IMR-90 (cell line): ENCODE measurements around the gene TCF12. TPM values are rescaled to one million over a fixed set of nuclear protein-coding genes. Genes with fewer than 3 reads are reported as not detected.

ENCODE experiments used
- ATAC-seq: fragments of 200-7000 bp; cut with Tn5 transposase; 2 replicates; pipeline ENCODE4 v1.9.1; 2020; ENCODE audit warnings: low read depth, mild to moderate bottlenecking, moderate library complexity
- BruUV-seq: library from RNA; stranded (reverse); fragments of 400-500 nt; replicated peaks from 2 replicates; lab custom pipeline; 2021; lab: Mats Ljungman, UMichigan
- CTCF ChIA-PET: fragments of 300-600 bp; formaldehyde crosslinking; extraction: SDS; loops from one replicate; lab custom pipeline; 2021; ENCODE audit warnings: antibody characterized with exemption; lab: Yijun Ruan, JAX
- POLR2A ChIA-PET: fragments of 300-600 bp; sonication (Branson Sonifier 250); formaldehyde crosslinking; loops from one replicate; lab custom pipeline; 2022; ENCODE audit warnings: antibody characterized with exemption; ENCODE audit not compliant: unreplicated experiment; lab: Charles Lee
- DNase-seq: peaks from one replicate; pipeline ENCODE4 v3.0.0; 2013
- H2AFZ ChIP-seq: replicated peaks from 2 replicates; pipeline ENCODE3; 2013; ENCODE audit warnings: low read length, mild to moderate bottlenecking; ENCODE audit not compliant: poor library complexity
- H2AK5ac ChIP-seq: 2 replicates; pipeline ENCODE4 v1.6.1; 2013; ENCODE audit warnings: low read depth, low read length, inconsistent platforms
- H2AK9ac ChIP-seq: replicated peaks from 2 replicates; pipeline ENCODE3; 2013; ENCODE audit warnings: mild to moderate bottlenecking, low read depth, low read length, moderate library complexity; ENCODE audit not compliant: poor library complexity
- H2BK120ac ChIP-seq: 2 replicates; pipeline ENCODE4 v1.6.1; 2013; ENCODE audit warnings: low read depth, low read length, inconsistent platforms
- H2BK15ac ChIP-seq: 3 replicates; pipeline ENCODE4 v1.6.1; 2013; ENCODE audit warnings: low read depth, low read length, inconsistent platforms
- H2BK20ac ChIP-seq: 2 replicates; pipeline ENCODE4 v1.6.1; 2013; ENCODE audit warnings: low read depth, mild to moderate bottlenecking, inconsistent platforms, low read length, moderate library complexity
- H2BK5ac ChIP-seq: 2 replicates; pipeline ENCODE4 v1.6.1; 2013; ENCODE audit warnings: mild to moderate bottlenecking, low read depth, low read length, inconsistent platforms; ENCODE audit not compliant: poor library complexity, severe bottlenecking
- H3K14ac ChIP-seq: replicated peaks from 2 replicates; pipeline ENCODE4 v1.6.1; 2013; ENCODE audit warnings: low read depth, low read length, inconsistent platforms
- H3K18ac ChIP-seq: 2 replicates; pipeline ENCODE4 v1.6.1; 2013; ENCODE audit warnings: low read depth, low read length, control low read depth
- H3K23ac ChIP-seq: 2 replicates; pipeline ENCODE4 v1.6.1; 2013; ENCODE audit warnings: low read depth, low read length, inconsistent platforms
- H3K27ac ChIP-seq: 2 replicates; pipeline ENCODE4 v1.5.1; 2013; ENCODE audit warnings: mild to moderate bottlenecking, control low read depth, low read length; ENCODE audit not compliant: insufficient read depth
- H3K27me3 ChIP-seq: 2 replicates; pipeline ENCODE4 v1.6.1; 2013; ENCODE audit warnings: low read length; ENCODE audit not compliant: control insufficient read depth, insufficient read depth
- H3K36me3 ChIP-seq: 2 replicates; pipeline ENCODE4 v1.6.1; 2013; ENCODE audit warnings: low read length, mixed read lengths; ENCODE audit not compliant: control insufficient read depth, insufficient read depth
- H3K4ac ChIP-seq: 2 replicates; pipeline ENCODE4 v1.6.1; 2013; ENCODE audit warnings: low read depth, low read length, inconsistent platforms
- H3K4me1 ChIP-seq: 2 replicates; pipeline ENCODE4 v1.6.1; 2013; ENCODE audit warnings: low read length, mixed read lengths; ENCODE audit not compliant: control insufficient read depth, insufficient read depth
- H3K4me2 ChIP-seq: 2 replicates; pipeline ENCODE4 v1.6.1; 2013; ENCODE audit warnings: low read depth, mild to moderate bottlenecking, control low read depth, low read length, moderate library complexity
- H3K4me3 ChIP-seq: 2 replicates; pipeline ENCODE4 v1.5.1; 2013; ENCODE audit warnings: low read depth, mild to moderate bottlenecking, control low read depth, low read length, moderate library complexity; ENCODE audit not compliant: insufficient read depth
- H3K56ac ChIP-seq: 2 replicates; pipeline ENCODE4 v1.6.1; 2013; ENCODE audit warnings: low read length, inconsistent platforms; ENCODE audit not compliant: insufficient read depth; ENCODE audit errors: extremely low read depth
- H3K79me1 ChIP-seq, 2 experiments: 2 replicates each; pipeline ENCODE4 v1.6.1; 2013; ENCODE audit warnings: low read length in 2 of 2, inconsistent platforms in 1 of 2, low read depth in 1 of 2
- H3K9ac ChIP-seq: 2 replicates; pipeline ENCODE4 v1.6.1; 2013; ENCODE audit warnings: low read depth, low read length, control low read depth
- H3K9me1 ChIP-seq: 2 replicates; pipeline ENCODE4 v1.6.1; 2013; ENCODE audit warnings: low read length, inconsistent platforms; ENCODE audit not compliant: insufficient read depth
- H3K9me3 ChIP-seq: 2 replicates; pipeline ENCODE4 v1.6.1; 2013; ENCODE audit warnings: low read length; ENCODE audit not compliant: control insufficient read depth, insufficient read depth
- H4K20me1 ChIP-seq: 2 replicates; pipeline ENCODE4 v1.6.1; 2013; ENCODE audit warnings: low read length, inconsistent platforms; ENCODE audit not compliant: insufficient read depth
- H4K5ac ChIP-seq: 2 replicates; pipeline ENCODE4 v1.6.1; 2013; ENCODE audit warnings: mild to moderate bottlenecking, low read depth, low read length, control low read depth
- H4K8ac ChIP-seq, 2 experiments: 2 replicates each; pipeline ENCODE4 v1.6.1; 2013; ENCODE audit warnings: low read depth in 2 of 2, low read length in 2 of 2, control low read depth in 1 of 2, inconsistent platforms in 1 of 2
- H4K91ac ChIP-seq: 2 replicates; pipeline ENCODE4 v1.6.1; 2013; ENCODE audit warnings: low read depth, low read length, inconsistent platforms; ENCODE audit not compliant: insufficient read depth
- BHLHE40 ChIP-seq: fragments of 150-350 bp; IDR thresholded peaks from 2 replicates; pipeline ENCODE4 v1.6.1; 2016; ENCODE audit warnings: mild to moderate bottlenecking, low read depth, low read length
- CEBPB ChIP-seq: IDR thresholded peaks from 2 replicates; pipeline ENCODE4 v1.6.1; 2012; ENCODE audit warnings: low read depth, low read length, improper control_type of control experiment
- CHD1 ChIP-seq: IDR thresholded peaks from 2 replicates; pipeline ENCODE4 v1.6.1; 2012; ENCODE audit warnings: low read depth, low read length, improper control_type of control experiment
- FOS ChIP-seq: fragments of 150-350 bp; IDR thresholded peaks from 2 replicates; pipeline ENCODE4 v1.6.1; 2016; ENCODE audit warnings: low read depth, low read length
- MAFK ChIP-seq: IDR thresholded peaks from 2 replicates; pipeline ENCODE4 v1.6.1; 2012; ENCODE audit warnings: low read depth, low read length, improper control_type of control experiment
- MAZ ChIP-seq: IDR thresholded peaks from 2 replicates; pipeline ENCODE4 v1.6.1; 2012; ENCODE audit warnings: low read depth, mild to moderate bottlenecking, low read length, improper control_type of control experiment, moderate library complexity, borderline replicate concordance
- MXI1 ChIP-seq: IDR thresholded peaks from 2 replicates; pipeline ENCODE4 v1.6.1; 2012; ENCODE audit warnings: low read depth, mild to moderate bottlenecking, low read length, moderate library complexity, borderline replicate concordance
- NFE2L2 ChIP-seq: fragments of 150-350 bp; IDR thresholded peaks from 2 replicates; pipeline ENCODE4 v1.6.1; 2016; ENCODE audit warnings: low read depth, mild to moderate bottlenecking, low read length
- POLR2A ChIP-seq: IDR thresholded peaks from 2 replicates; pipeline ENCODE4 v1.6.1; 2012; ENCODE audit warnings: mild to moderate bottlenecking, low read depth, low read length
- RAD21 ChIP-seq: IDR thresholded peaks from 2 replicates; pipeline ENCODE4 v1.6.1; 2012; ENCODE audit warnings: low read length, improper control_type of control experiment
- RFX5 ChIP-seq: IDR thresholded peaks from 2 replicates; pipeline ENCODE4 v1.8.0; 2012; ENCODE audit warnings: low read depth, mild to moderate bottlenecking, low read length, moderate library complexity
- SMC3 ChIP-seq: fragments of 150-350 bp; IDR thresholded peaks from 2 replicates; pipeline ENCODE4 v1.6.1; 2016; ENCODE audit warnings: low read depth, mild to moderate bottlenecking, antibody characterized with exemption, low read length, moderate library complexity
- WGBS, 2 experiments: methylation state at CpG; one replicate each; pipeline versions ENCODE4 v1.1.5 to v1.1.7; 2013; ENCODE audit warnings: missing lambda C conversion rate in 2 of 2; ENCODE audit not compliant: insufficient read length in 1 of 2; ENCODE audit errors: extremely low coverage in 2 of 2; 5-methylcytosine and 5-hydroxymethylcytosine counted together
- dilution Hi-C: fragments of 300-500 bp; cut with HindIII; formaldehyde crosslinking; loops from one replicate; pipeline ENCODE4 v1.14.3; 2018; ENCODE audit warnings: low sequenced_read_pairs; ENCODE audit not compliant: unreplicated experiment
- in situ Hi-C: fragments of 300-500 bp; cut with MboI; formaldehyde crosslinking; loops from 3 replicates; pipeline ENCODE4 v1.14.3; 2019; ENCODE audit warnings: low sequenced_read_pairs, inconsistent platforms, mixed read lengths
- intact Hi-C: fragments of 100-400 bp; cut with micrococcal nuclease; formaldehyde crosslinking; loops from 2 replicates; pipeline ENCODE4 v1.10.0; 2022
- polyA plus RNA-seq, 3 experiments: library from polyadenylated mRNA; depleted of rRNA; stranded (reverse); fragments of >200 nt; gene quantifications; 2 replicates each; pipeline ENCODE4 v1.2.3, GENCODE V29; 2012; ENCODE audit warnings: low replicate concordance in 1 of 3
- total RNA-seq: library from RNA; depleted of rRNA; stranded (reverse); fragments of >200 nt; gene quantifications from 2 replicates; pipeline ENCODE4 v1.2.3, GENCODE V29; 2012
- TF ChIP-seq, protein P1 (sequence below): conservative IDR thresholded peaks from 2 replicates; pipeline ENCODE4 v1.5.1; 2012; ENCODE audit warnings: mild to moderate bottlenecking, low read depth, low read length, improper control_type of control experiment
- TF ChIP-seq, protein P2 (sequence below): fragments of 150-350 bp; IDR thresholded peaks from 2 replicates; pipeline ENCODE4 v1.6.1; 2017; ENCODE audit warnings: mild to moderate bottlenecking, antibody characterized with exemption, low read length, low read depth

TCF12 gene
- total and polyA plus RNA-seq, 2 of the 4 experiments (the other 2 are of a cell fraction): 79.4 to 160 TPM

DNA sequence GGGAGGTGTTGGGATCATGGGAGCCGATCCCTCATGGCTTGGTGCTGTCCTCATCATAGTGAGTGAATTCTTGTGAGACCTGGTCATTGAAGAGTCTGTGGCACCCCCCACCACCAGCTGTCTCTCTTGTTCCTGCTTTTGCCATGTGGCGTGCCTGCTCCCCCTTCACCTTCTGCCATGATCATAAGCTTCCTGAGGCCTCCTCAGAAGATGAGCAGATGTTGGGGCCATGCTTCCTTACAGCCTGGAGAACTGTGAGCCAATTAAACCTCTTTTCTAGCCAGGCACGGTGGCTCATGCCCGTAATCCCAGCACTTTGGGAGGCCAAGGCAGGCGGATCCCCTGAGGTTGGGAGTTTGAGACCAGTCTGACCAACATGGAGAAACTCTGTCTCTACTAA is 420.9 kb downstream of the TCF12 start:
- dilution Hi-C loops: loop anchor here (25.0 kb wide), 1 partner anchor 198 kb away; no protein-coding TSS in a partner anchor
- DNase-seq: no peak
- Histone ChIP-seq H3K18ac (no peak overlapping the region), H2AK9ac (no peak overlapping the region), H4K8ac (no peak overlapping the region), H2AK5ac (no peak overlapping the region), H3K79me1 (no peaks in the 10 kb centered on the region), H3K9me1 (no peaks in the 10 kb centered on the region; the same call in 1 of the 2 replicates), H2BK15ac (no peak overlapping the region), H3K23ac (no peak overlapping the region), H3K9me3 (no peaks in the 10 kb centered on the region), H3K4me2 (no peak overlapping the region), H3K4me3 (no peak overlapping the region), H2BK5ac (no peak overlapping the region), H2BK120ac (no peak overlapping the region), H3K27ac (no peak overlapping the region), H3K27me3 (no peaks in the 10 kb centered on the region), H4K5ac (no peak overlapping the region), H3K14ac (no peak overlapping the region), H3K4me1 (no peaks in the 10 kb centered on the region), H2AFZ (no peak overlapping the region), H2BK20ac (no peak overlapping the region), H3K9ac (no peak overlapping the region), H3K56ac (no peak overlapping the region), H3K36me3 (no peaks in the 10 kb centered on the region), H4K20me1 (no peaks in the 10 kb centered on the region), H3K4ac (no peak overlapping the region), H4K91ac (no peak overlapping the region)
- intact Hi-C loops: no loop called here
- TF ChIP-seq RAD21 (no peak), CHD1 (no peak), SMC3 (no peak), BHLHE40 (no peak), POLR2A (no peak), NFE2L2 (no peak), FOS (no peak), MAZ (no peak), CEBPB (no peak), RFX5 (no peak), MAFK (no peak), MXI1 (no peak)
- TF ChIP-seq, protein P1, sequence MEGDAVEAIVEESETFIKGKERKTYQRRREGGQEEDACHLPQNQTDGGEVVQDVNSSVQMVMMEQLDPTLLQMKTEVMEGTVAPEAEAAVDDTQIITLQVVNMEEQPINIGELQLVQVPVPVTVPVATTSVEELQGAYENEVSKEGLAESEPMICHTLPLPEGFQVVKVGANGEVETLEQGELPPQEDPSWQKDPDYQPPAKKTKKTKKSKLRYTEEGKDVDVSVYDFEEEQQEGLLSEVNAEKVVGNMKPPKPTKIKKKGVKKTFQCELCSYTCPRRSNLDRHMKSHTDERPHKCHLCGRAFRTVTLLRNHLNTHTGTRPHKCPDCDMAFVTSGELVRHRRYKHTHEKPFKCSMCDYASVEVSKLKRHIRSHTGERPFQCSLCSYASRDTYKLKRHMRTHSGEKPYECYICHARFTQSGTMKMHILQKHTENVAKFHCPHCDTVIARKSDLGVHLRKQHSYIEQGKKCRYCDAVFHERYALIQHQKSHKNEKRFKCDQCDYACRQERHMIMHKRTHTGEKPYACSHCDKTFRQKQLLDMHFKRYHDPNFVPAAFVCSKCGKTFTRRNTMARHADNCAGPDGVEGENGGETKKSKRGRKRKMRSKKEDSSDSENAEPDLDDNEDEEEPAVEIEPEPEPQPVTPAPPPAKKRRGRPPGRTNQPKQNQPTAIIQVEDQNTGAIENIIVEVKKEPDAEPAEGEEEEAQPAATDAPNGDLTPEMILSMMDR: no peak
- TF ChIP-seq, protein P2, sequence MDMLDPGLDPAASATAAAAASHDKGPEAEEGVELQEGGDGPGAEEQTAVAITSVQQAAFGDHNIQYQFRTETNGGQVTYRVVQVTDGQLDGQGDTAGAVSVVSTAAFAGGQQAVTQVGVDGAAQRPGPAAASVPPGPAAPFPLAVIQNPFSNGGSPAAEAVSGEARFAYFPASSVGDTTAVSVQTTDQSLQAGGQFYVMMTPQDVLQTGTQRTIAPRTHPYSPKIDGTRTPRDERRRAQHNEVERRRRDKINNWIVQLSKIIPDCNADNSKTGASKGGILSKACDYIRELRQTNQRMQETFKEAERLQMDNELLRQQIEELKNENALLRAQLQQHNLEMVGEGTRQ: no peak
- ATAC-seq: no peak
- CTCF ChIA-PET: interaction anchor here (4.9 kb wide), 1 partner anchor 189 kb away, joined by 74 read pairs; no protein-coding TSS in a partner anchor
- BruUV-seq: no TSS peak
- in situ Hi-C loops: no loop called here
- POLR2A ChIA-PET: no interaction called here
- WGBS, 2 experiments: 82% methylated on average over 3 of the region's 5 CpGs; no CpG with 5 or more reads in 1 of the 2 experiments
